Body of pancreas (tissue), 4 donors: ENCODE measurements around the gene IL10. TPM values are rescaled to one million over a fixed set of nuclear protein-coding genes. Genes with fewer than 3 reads are reported as not detected.

Experiments used
- ATAC-seq: fragments of 150-250 bp; one replicate; pipeline ENCODE4 v1.9.1; 2016
- DNase-seq, 4 donors: peaks; one replicate each; pipeline ENCODE4 v3.0.0-alpha.2; 2019
- H3K27ac ChIP-seq, 4 donors: fragments of 200-600 bp; sonication (generic); 1 replicate in 3 of 4; 2 replicates in 1 of 4; pipeline versions ENCODE4 v1.5.1 to v1.6.1; 2016 to 2019; ENCODE audit warnings: mild to moderate bottlenecking in 1 of 4, mixed read lengths in 1 of 4, moderate library complexity in 1 of 4
- H3K27me3 ChIP-seq, 2 donors: fragments of 200-600 bp; sonication (generic); one replicate each; pipeline ENCODE4 v1.6.0; 2016; ENCODE audit warnings: mild to moderate bottlenecking in 1 of 2
- H3K36me3 ChIP-seq, 2 donors: fragments of 200-600 bp; sonication (generic); replicated peaks in 1 of 2; 2 replicates each; pipeline ENCODE4 v1.5.1; 2016; ENCODE audit warnings: low read depth in 2 of 2; ENCODE audit not compliant: insufficient read depth in 1 of 2
- H3K4me1 ChIP-seq: fragments of 200-600 bp; sonication (generic); one replicate; pipeline ENCODE4 v1.6.0; 2016
- H3K4me3 ChIP-seq, 2 donors: fragments of 200-600 bp; sonication (generic); 1 replicate in 1 of 2; 2 replicates in 1 of 2; pipeline ENCODE4 v1.5.1; 2016 to 2019
- H3K9me3 ChIP-seq, 3 donors: fragments of 200-600 bp; sonication (generic); 1 replicate in 2 of 3; 2 replicates in 1 of 3; pipeline ENCODE4 v1.5.1; 2016
- POLR2A ChIP-seq, 3 donors: fragments of 450-650 bp; IDR thresholded peaks; one replicate each; pipeline ENCODE4 v1.6.1; 2016; ENCODE audit warnings: antibody characterized with exemption in 3 of 3, mild to moderate bottlenecking in 2 of 3
- WGBS, 2 donors: methylation state at CpG; one replicate each; pipeline ENCODE4 v1.1.5; 2017; 5-methylcytosine and 5-hydroxymethylcytosine counted together
- intact Hi-C: fragments of 100-400 bp; cut with DNase I; formaldehyde crosslinking; loops from one replicate; pipeline ENCODE4 v1.15.1; 2023
- total RNA-seq, 2 donors: library from RNA; depleted of rRNA; stranded (reverse); fragments of >200 nt; gene quantifications; one replicate each; pipeline ENCODE4 v1.1.0, GENCODE V29; 2016
- TF ChIP-seq, protein P1 (sequence below), 7 experiments: fragments of 450-650 bp in 4 of 7; fragments of 200-600 bp in 3 of 7; sonication (generic) in 3 of 7; IDR thresholded peaks; one replicate each; pipeline ENCODE4 v1.5.1; 2016 to 2019; ENCODE audit warnings: antibody characterized with exemption in 7 of 7

The IL10 gene
- total RNA-seq, 2 donors from 2014 or later, result 1.0 TPM; not detected in 1

DNA sequence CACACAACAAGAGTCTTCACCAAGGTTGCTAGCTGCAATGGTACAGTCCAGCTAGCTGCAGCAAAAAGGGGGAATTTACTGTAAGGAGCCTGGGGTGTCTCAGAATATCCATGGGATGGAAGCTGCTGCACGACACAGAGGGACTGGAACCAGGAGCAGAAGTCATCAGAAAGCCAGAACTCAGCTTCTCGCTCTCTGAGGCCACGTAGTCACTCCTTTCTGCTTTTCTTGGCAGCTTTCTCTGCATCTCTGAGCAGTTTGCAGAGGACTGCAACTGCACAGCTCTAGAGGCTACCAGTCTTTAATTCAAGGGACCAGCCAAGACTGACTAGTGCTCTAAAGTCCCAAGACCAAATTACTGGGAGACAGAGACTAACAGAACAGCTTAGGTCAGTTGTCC, 27.0 kb upstream of the IL10 start:
- no peak overlapping the region for H3K4me3 ChIP-seq
- H3K9me3 ChIP-seq, result no peaks in the 10 kb centered on the region
- H3K27ac ChIP-seq, result no peak overlapping the region
- TF ChIP-seq, protein P1, sequence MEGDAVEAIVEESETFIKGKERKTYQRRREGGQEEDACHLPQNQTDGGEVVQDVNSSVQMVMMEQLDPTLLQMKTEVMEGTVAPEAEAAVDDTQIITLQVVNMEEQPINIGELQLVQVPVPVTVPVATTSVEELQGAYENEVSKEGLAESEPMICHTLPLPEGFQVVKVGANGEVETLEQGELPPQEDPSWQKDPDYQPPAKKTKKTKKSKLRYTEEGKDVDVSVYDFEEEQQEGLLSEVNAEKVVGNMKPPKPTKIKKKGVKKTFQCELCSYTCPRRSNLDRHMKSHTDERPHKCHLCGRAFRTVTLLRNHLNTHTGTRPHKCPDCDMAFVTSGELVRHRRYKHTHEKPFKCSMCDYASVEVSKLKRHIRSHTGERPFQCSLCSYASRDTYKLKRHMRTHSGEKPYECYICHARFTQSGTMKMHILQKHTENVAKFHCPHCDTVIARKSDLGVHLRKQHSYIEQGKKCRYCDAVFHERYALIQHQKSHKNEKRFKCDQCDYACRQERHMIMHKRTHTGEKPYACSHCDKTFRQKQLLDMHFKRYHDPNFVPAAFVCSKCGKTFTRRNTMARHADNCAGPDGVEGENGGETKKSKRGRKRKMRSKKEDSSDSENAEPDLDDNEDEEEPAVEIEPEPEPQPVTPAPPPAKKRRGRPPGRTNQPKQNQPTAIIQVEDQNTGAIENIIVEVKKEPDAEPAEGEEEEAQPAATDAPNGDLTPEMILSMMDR (IDR thresholded peaks at IDR 0.05), result no peak
- TF ChIP-seq POLR2A (IDR thresholded peaks at IDR 0.05), result no peak
- no peak for ATAC-seq
- no peaks in the 10 kb centered on the region for H3K27me3 ChIP-seq
- no peak for DNase-seq
- H3K36me3 ChIP-seq, result no peaks in the 10 kb centered on the region
- intact Hi-C loops, result no loop called here
- H3K4me1 ChIP-seq, result peaks cover 34% of the 10 kb centered on the region
- 83 to 90% methylated on average over 3 of the region's 3 CpGs for WGBS, 2 donors

DNA sequence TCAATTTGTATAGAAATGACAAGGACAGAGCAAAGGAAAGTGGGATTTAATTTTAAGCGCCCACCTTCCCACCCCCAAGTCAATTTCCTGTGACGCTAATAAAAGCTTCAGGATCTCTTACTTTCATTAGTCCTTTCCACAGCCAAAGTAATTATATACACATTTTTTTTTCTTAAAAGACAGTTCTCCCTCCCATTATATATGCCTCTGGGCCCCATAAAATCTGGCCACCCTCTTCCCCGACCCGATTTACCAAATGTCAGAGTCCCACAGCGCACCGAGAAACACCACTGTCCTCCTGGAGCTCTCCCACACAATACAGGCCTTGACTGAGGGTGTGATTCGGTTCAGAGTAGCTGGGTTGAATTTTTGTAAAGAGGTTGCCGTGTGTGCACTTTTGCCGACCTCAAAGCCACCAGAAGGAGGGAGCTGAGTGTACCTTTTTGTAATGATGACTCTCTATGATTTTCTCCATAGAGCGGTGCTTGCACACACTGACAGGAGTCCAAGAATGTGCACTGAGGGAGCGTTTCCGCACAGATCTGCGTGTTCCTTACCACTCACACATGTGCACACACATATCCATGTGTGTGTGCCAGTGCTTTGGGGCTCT, 26.2 kb upstream of the IL10 start:
- TF ChIP-seq POLR2A (IDR thresholded peaks at IDR 0.05), result no peak
- TF ChIP-seq, protein P1 (IDR thresholded peaks at IDR 0.05), result no peak
- peak overlapping the region in 3 of 4 donors; percentile 47 to 73 (median 70) for H3K27ac ChIP-seq
- WGBS, 2 donors, result 85 to 89% methylated on average over 13 of the region's 13 CpGs

DNA sequence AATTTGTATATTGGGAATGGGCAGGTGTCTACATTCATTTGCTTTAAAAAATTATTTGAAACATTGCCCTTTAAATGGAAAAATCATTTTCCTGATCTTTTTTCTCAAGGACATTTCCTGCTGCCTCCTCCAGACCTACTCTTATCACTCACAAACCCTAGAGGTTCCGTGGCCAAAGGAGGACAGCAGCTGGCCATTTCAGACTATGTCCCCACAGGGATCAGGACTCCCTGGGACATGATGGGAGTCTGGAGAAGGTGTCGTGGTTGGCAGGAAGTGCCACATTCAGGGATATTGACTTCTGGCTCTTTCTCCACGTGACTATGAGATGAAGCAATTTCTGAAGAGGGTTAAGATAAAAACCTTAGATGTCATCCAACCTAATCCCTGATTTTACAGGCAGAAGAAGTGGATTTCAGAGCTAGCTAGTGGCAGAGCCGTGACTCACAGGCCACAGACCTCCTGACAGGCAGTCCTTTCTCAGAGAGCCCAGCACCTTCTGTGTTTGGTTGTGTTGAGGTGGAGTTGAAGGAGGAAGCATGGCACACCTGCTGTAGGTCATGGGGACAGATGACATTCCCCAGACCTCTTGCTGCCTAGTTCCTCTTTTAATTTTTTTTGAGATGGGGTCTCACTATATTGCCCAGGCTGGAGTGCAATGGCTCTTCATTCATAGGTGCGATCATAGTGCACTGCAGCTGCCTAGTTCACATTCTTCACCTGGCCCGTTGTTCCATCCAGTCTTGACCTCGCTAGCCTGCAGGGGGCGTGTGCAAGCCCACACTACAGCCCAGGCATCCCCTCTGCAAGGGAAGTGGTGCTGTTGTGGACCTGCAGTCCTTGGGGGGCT, 25.5 kb upstream of the IL10 start:
- 32 to 36% methylated on average over 8 of the region's 8 CpGs for WGBS, 2 donors
- ATAC-seq (peak; percentile 91), DNase-seq (peak; percentile 63 to 87 (median 76))
- peaks cover 34% of the 10 kb centered on the region for H3K4me1 ChIP-seq
- intact Hi-C loops, result no loop called here
- TF ChIP-seq POLR2A (IDR thresholded peaks at IDR 0.05), result peak in 1 of 3 donors; percentile 7
- TF ChIP-seq, protein P1 (IDR thresholded peaks at IDR 0.05), result peak in 2 of 7 experiments; percentile 16 to 20
- no peaks in the 10 kb centered on the region for H3K9me3 ChIP-seq
- no peak overlapping the region for H3K4me3 ChIP-seq
- no peaks in the 10 kb centered on the region for H3K36me3 ChIP-seq
- peak overlapping the region in 3 of 4 donors; percentile 47 to 73 (median 70) for H3K27ac ChIP-seq
- no peaks in the 10 kb centered on the region for H3K27me3 ChIP-seq

More for the DNA sequence above, 26.2 kb upstream of the IL10 start:
- intact Hi-C loops, result no loop called here
- peaks cover 34% of the 10 kb centered on the region for H3K4me1 ChIP-seq
- DNase-seq, result no peak
- ATAC-seq, result no peak
- no peak overlapping the region for H3K4me3 ChIP-seq
- no peaks in the 10 kb centered on the region for H3K27me3 ChIP-seq
- no peaks in the 10 kb centered on the region for H3K9me3 ChIP-seq
- H3K36me3 ChIP-seq, result no peaks in the 10 kb centered on the region

DNA sequence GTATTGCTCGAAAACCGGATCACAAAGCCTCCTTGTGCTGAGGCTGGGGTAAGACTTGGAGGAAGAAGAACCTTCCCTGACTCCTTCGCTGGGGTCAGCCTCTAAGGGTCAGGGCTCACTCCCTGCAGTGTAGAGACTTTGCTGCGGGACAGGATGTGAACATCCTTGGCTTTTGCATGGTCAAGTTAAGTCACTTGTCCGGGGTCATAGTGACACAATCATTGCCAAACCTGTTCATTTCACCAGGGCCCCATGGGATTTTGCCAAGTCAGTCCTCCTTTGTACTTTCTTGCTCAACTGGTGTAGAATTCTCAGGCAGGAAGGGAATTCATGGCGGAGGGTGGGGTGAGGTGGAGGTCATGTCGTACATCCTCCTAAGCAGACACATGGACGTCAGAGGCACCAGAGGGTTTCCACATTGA, 24.7 kb upstream of the IL10 start:
- ATAC-seq (no peak), DNase-seq (peak in 3 of 4 donors; percentile 30 to 48 (median 34))
- Histone ChIP-seq H3K27me3 (no peaks in the 10 kb centered on the region), H3K36me3 (no peaks in the 10 kb centered on the region), H3K27ac (peak overlapping the region in 3 of 4 donors; percentile 47 to 73 (median 70)), H3K4me1 (peaks cover 34% of the 10 kb centered on the region), H3K4me3 (no peak overlapping the region), H3K9me3 (no peaks in the 10 kb centered on the region)
- 73% methylated on average over 8 of the region's 8 CpGs for WGBS, 2 donors
- intact Hi-C loops, result no loop called here
- no peak for TF ChIP-seq POLR2A (IDR thresholded peaks at IDR 0.05)
- TF ChIP-seq, protein P1 (IDR thresholded peaks at IDR 0.05), result no peak
